CD4-positive, alpha-beta T cell treated with Interleukin-21 for 1 hour (primary cell): ENCODE data around the gene COL5A1.

Source experiments
- DNase-seq: peaks from one replicate; pipeline ENCODE4 v3.0.0-alpha.2; 2020

COL5A1 gene

GRCh38 chr9:134869554-134870300 is 228.1 kb downstream of the COL5A1 start:
- no peak for DNase-seq

- no peak for DNase-seq
Measured at GRCh38 chr9:134870301-134870694, 228.7 kb downstream of the COL5A1 start.

GRCh38 chr9:134870746-134871662 is 229.4 kb downstream of the COL5A1 start:
- DNase-seq, result no peak

- no peak for DNase-seq
Measured at GRCh38 chr9:134871697-134872340, 230.2 kb downstream of the COL5A1 start.

GRCh38 chr9:134872482-134873231 is 231.1 kb downstream of the COL5A1 start:
- DNase-seq, result no peak

- DNase-seq, result no peak
Measured at GRCh38 chr9:134875371-134875770, 233.8 kb downstream of the COL5A1 start.

- no peak for DNase-seq
Measured at GRCh38 chr9:134877541-134877940, 235.9 kb downstream of the COL5A1 start.

GRCh38 chr9:134879664-134880483 is 238.3 kb downstream of the COL5A1 start:
- no peak for DNase-seq

GRCh38 chr9:134880484-134881312 is 239.1 kb downstream of the COL5A1 start, which contains the start of gene FCN2:
TSS of gene FCN2 (plus strand) at chr9:134880810. CDS start at chr9:134880822, 12 bp downstream.
- no peak for DNase-seq

GRCh38 chr9:134881313-134881670 is 239.7 kb downstream of the COL5A1 start:
- no peak for DNase-seq

- no peak for DNase-seq
Measured at GRCh38 chr9:134882204-134882785, 240.7 kb downstream of the COL5A1 start.

GRCh38 chr9:134883040-134883782 is 241.6 kb downstream of the COL5A1 start:
- DNase-seq, result no peak

- DNase-seq, result no peak
Measured at GRCh38 chr9:134884492-134884891, 242.9 kb downstream of the COL5A1 start.

- no peak for DNase-seq
Measured at GRCh38 chr9:134885001-134885678, 243.5 kb downstream of the COL5A1 start.

GRCh38 chr9:134885679-134886412 is 244.2 kb downstream of the COL5A1 start:
- DNase-seq, result no peak

GRCh38 chr9:134886413-134886913 is 244.9 kb downstream of the COL5A1 start:
- no peak for DNase-seq

GRCh38 chr9:134887219-134887618 is 245.6 kb downstream of the COL5A1 start:
- DNase-seq, result no peak
